GM12891 (cell line): ENCODE data around the gene FNBP1.
A peak's percentile ranks its signal among the peaks of the same experiment; 100 is the strongest.
"Not testable (repeated sequence)": the region's sequence is repeated elsewhere in the genome, so short reads cannot be mapped to it uniquely, and the experiment has no call there.

Experiments
- DNase-seq: peaks from one replicate; pipeline ENCODE4 v3.0.0; 2011; ENCODE audit warnings: low spot score; ENCODE audit not compliant: insufficient read length
- FAIRE-seq: peaks from 2 replicates; lab custom pipeline; 2011; peaks lifted over from hg19 to GRCh38; lab: Jason Lieb, UNC
- PAX5 ChIP-seq: IDR thresholded peaks from 2 replicates; pipeline ENCODE4 v1.6.1; 2011; ENCODE audit warnings: low read length, moderate library complexity, mild to moderate bottlenecking; ENCODE audit not compliant: insufficient read depth, severe bottlenecking
- POLR2A ChIP-seq: IDR thresholded peaks from 2 replicates; pipeline ENCODE4 v1.6.1; 2011; ENCODE audit warnings: low read depth, low read length, control low read depth
- POLR2AphosphoS5 ChIP-seq: IDR thresholded peaks from 2 replicates; pipeline ENCODE4 v1.6.1; 2011; ENCODE audit warnings: low read depth, low read length, control low read depth
- POU2F2 ChIP-seq: IDR thresholded peaks from 2 replicates; pipeline ENCODE4 v1.6.1; 2011; ENCODE audit warnings: low read depth, mild to moderate bottlenecking, control low read depth, low read length, moderate library complexity
- SPI1 ChIP-seq: IDR thresholded peaks from 2 replicates; pipeline ENCODE4 v1.6.1; 2011; ENCODE audit warnings: low read depth, low read length, control low read depth
- TAF1 ChIP-seq: IDR thresholded peaks from 2 replicates; pipeline ENCODE4 v1.6.1; 2011; ENCODE audit warnings: low read depth, low read length, control low read depth

FNBP1 gene

GRCh38 chr9:129998491-129999140 is 44.4 kb downstream of the FNBP1 start:
- FAIRE-seq = peak; percentile 70
- TF ChIP-seq POLR2AphosphoS5 = no peak
- TF ChIP-seq PAX5 = no peak
- TF ChIP-seq POLR2A = no peak
- no peak for TF ChIP-seq SPI1
- TF ChIP-seq POU2F2 = no peak
- TF ChIP-seq TAF1 = no peak
- DNase-seq = no peak

DNA sequence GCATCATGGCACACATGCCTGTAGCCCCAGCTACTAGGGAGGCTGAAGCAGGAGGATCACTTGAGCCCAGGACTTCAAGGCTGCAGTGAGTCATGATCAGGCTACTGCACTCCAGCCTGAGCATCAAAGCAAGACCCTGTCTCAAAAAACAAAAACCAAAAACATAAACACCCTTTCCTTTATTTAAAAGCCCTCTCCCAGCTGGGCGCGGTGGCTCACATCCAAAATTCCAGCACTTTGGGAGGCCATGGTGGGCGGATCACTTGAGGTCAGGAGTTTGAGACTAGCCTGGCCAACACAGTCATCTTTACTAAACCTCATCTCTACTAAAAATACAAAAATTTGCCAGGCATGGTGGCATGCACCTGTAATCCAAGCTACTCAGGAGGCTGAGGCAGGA is 45.3 kb downstream of the FNBP1 start:
- DNase-seq, FAIRE-seq: not testable (repeated sequence)

DNA sequence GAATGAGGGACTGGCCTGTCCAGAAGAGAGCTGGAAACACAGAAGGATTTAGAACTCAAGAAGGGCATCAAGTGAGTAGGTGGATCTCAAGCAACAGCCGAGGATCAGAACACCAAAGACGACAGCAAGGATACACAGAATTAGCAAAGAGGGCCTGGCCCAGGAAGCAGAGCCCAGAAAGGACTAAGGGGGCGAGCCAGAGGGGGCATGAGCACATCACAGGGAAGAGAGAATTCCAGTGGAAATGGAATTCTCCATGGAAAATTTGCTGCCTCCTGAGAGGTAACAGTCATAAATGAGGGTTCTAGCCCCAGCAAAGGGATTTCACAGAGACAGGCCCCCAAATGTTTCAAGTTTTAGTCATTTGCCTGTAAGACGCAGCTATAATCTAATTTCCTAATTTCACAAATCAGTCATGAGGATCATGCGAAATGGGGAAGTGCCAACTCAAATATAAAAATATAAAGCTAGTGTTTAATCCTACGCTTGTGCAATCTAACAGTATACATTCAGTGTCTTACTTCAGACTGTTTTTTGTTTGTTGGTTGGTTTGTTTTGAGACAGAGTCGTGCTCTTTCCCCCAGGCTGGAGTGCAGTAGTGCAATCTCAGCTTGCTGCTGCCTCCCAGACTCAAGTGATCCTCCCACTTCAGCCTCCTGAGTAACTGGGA is 46.7 kb downstream of the FNBP1 start:
- FAIRE-seq (no peak), DNase-seq (no peak)

GRCh38 chr9:129995409-129996160 is 47.4 kb downstream of the FNBP1 start:
- DNase-seq = no peak
- peak; percentile 94 for FAIRE-seq
- TF ChIP-seq TAF1 = peak; percentile 16; the same call in 1 of the 2 replicates
- no peak; the same call in 1 of the 2 replicates for TF ChIP-seq POLR2A
- peak; percentile 78 for TF ChIP-seq SPI1
- TF ChIP-seq POU2F2 = no peak; the same call in 1 of the 2 replicates
- TF ChIP-seq POLR2AphosphoS5 = peak; percentile 66
- no peak for TF ChIP-seq PAX5

More for the DNA sequence above, 46.7 kb downstream of the FNBP1 start:
- peak; percentile 89 for TF ChIP-seq SPI1
- TF ChIP-seq POLR2A = peak; percentile 3; the same call in 1 of the 2 replicates
- no peak for TF ChIP-seq POU2F2
- no peak for TF ChIP-seq PAX5
- no peak for TF ChIP-seq TAF1
- TF ChIP-seq POLR2AphosphoS5 = no peak

DNA sequence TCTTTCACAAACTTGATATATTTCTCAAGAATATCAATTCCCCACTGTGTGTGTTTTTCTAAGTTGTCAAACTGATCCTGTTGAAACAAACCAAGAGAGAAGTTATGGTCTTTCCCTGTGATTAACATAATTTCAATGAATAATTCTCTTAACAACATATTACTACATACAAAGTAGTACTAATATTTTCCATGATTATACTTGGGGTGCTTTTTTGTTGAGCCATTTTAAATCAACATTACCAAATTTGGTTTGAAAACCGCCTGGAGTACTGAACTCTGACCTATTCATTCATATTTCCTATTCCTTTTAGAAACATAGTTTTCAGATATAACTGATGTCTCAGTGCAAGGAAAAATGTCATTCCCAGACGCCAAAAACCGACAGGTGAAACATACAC is 48.1 kb downstream of the FNBP1 start:
- no peak for TF ChIP-seq TAF1
- TF ChIP-seq POLR2A = no peak
- no peak for TF ChIP-seq POLR2AphosphoS5
- TF ChIP-seq SPI1 = no peak
- no peak for TF ChIP-seq POU2F2
- no peak for TF ChIP-seq PAX5
- no peak for DNase-seq
- FAIRE-seq = no peak

DNA sequence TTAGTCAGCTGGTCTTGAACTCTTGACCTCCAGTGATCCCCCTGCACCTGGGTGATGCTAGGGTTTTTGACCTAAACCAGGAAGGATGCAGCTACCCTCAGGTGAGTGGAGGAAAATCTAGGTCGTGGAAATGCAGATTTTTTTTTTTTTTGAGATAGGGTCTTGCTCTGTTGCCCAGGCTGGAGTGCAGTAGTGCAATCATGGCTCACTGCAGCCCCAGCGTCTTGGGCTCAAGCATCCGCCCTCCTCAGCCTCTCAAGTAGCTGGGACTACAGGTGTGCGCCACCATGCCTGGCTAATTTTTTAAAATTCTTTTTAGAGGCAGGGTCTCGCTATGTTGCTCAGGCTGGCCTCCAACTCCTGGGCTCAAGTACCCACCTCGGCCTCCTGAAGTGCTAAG is 51.9 kb downstream of the FNBP1 start:
- not testable (repeated sequence) for FAIRE-seq, DNase-seq
- TF ChIP-seq POLR2A = peak; percentile 21; the same call in 1 of the 2 replicates

DNA sequence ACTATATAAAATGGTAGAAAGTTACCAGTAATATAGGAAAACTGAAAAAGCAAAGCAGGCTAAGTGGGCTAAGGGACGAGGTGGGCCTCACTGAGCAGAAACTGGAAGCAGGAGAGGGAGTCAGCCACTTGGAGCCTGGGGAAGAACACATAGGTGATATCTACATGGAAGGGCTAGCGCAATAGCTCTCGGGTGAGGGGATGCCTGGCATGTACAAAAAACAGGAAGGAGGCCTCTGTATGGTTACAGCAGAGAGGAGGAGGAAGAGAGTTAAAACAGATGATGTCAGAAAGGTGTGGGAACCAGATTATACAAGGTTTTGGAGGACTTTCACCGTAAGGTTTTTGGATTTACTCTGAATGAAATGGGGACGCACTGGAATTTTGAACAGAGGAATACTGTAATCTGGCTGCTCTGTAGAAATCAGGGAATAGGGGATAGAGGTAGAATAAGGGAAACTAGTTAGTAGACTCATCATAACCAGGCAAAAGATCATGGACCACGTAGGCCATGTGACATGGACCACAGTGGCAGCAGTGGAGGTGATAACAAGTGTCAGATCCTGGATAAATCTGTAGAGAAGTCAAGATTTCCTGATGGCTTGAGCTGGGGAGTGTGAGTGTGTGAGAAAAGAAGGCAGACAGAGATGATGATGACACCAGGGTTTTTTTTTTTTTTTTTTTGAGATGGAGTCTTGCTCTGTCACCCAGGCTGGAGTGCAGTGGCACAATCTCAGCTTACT is 52.5 kb downstream of the FNBP1 start:
- peak; percentile 31 for FAIRE-seq
- no peak for DNase-seq
- TF ChIP-seq POU2F2 (0 out of 2 replicates have a peak, but pooled peaks have one; percentile 25), PAX5 (no peak), POLR2A (peak; percentile 43), POLR2AphosphoS5 (peak; percentile 63; the same call in 1 of the 2 replicates), TAF1 (no peak), SPI1 (peak; percentile 67)

GRCh38 chr9:129989740-129990139 is 53.2 kb downstream of the FNBP1 start:
- FAIRE-seq (no peak), DNase-seq (no peak)
- TF ChIP-seq TAF1 = no peak
- TF ChIP-seq SPI1 = no peak
- no peak for TF ChIP-seq POLR2AphosphoS5
- TF ChIP-seq POU2F2 = no peak
- no peak for TF ChIP-seq POLR2A
- TF ChIP-seq PAX5 = no peak

DNA sequence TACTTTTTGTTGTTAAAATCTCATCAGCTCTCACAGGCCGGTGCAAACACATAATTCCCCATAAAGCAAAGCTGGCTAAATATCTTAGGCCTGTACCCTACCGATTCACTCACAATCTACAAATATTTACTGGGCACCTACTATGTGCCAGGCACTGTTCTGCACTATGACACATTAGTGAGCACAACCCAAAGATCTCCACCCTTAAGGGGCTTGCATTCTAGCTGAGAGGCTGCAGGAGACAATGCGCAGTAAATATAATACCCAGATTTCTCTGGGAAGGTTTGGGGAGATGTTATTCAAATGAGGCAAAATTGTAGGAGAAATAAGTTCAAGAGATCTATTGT is 53.7 kb downstream of the FNBP1 start:
- FAIRE-seq = no peak
- DNase-seq = no peak
- TF ChIP-seq TAF1 = no peak
- no peak for TF ChIP-seq POU2F2
- TF ChIP-seq SPI1 = no peak
- TF ChIP-seq PAX5 = no peak
- no peak for TF ChIP-seq POLR2A
- no peak; the same call in 1 of the 2 replicates for TF ChIP-seq POLR2AphosphoS5

- TF ChIP-seq TAF1 (peak; percentile 77), SPI1 (peak; percentile 95), POU2F2 (peak; percentile 99), PAX5 (peak; percentile 58), POLR2AphosphoS5 (peak; percentile 64), POLR2A (peak; percentile 77)
- DNase-seq (no peak), FAIRE-seq (peak; percentile 89)
Observed at GRCh38 chr9:129988607-129989361, 54.2 kb downstream of the FNBP1 start.
